ENCODE measurements around the gene ST6GALNAC3.

The ST6GALNAC3 gene

GRCh38 chr1:76298399-76298798 lies 223.9 kb downstream of the ST6GALNAC3 start:
- Histone ChIP-seq H3K36me3 (ENCODE audit: control insufficient read depth in 2 of 2, insufficient read depth in 2 of 2, low read length in 2 of 2) (no peaks in the 10 kb centered on the region), H3K27me3 (ENCODE audit: control insufficient read depth in 2 of 2, insufficient read depth in 2 of 2, low read length in 2 of 2) (no peaks in the 10 kb centered on the region), H3K4me3 (ENCODE audit: low read length in 2 of 2) (no peak overlapping the region), H3K4me1 (ENCODE audit: control insufficient read depth in 2 of 2, insufficient read depth in 2 of 2, low read length in 2 of 2) (no peaks in the 10 kb centered on the region), H3K9me3 (ENCODE audit: control insufficient read depth in 2 of 2, low read length in 2 of 2) (no peaks in the 10 kb centered on the region), H3K27ac (ENCODE audit: low read depth in 2 of 2, low read length in 2 of 2) (no peak overlapping the region), H3K9ac (ENCODE audit: low read depth in 1 of 2, low read length in 2 of 2) (no peak overlapping the region)

- Histone ChIP-seq H3K4me3 (ENCODE audit: low read length in 2 of 2) (no peak overlapping the region), H3K36me3 (ENCODE audit: control insufficient read depth in 2 of 2, insufficient read depth in 2 of 2, low read length in 2 of 2) (no peaks in the 10 kb centered on the region), H3K9ac (ENCODE audit: low read depth in 1 of 2, low read length in 2 of 2) (no peak overlapping the region), H3K4me1 (ENCODE audit: control insufficient read depth in 2 of 2, insufficient read depth in 2 of 2, low read length in 2 of 2) (no peaks in the 10 kb centered on the region), H3K27ac (ENCODE audit: low read depth in 2 of 2, low read length in 2 of 2) (no peak overlapping the region), H3K9me3 (ENCODE audit: control insufficient read depth in 2 of 2, low read length in 2 of 2) (no peaks in the 10 kb centered on the region), H3K27me3 (ENCODE audit: control insufficient read depth in 2 of 2, insufficient read depth in 2 of 2, low read length in 2 of 2) (no peaks in the 10 kb centered on the region)
These were observed 224.5 kb downstream of the ST6GALNAC3 start for GRCh38 chr1:76299036-76299435.

- Histone ChIP-seq H3K36me3 (ENCODE audit: control insufficient read depth in 2 of 2, insufficient read depth in 2 of 2, low read length in 2 of 2) (no peaks in the 10 kb centered on the region), H3K9ac (ENCODE audit: low read depth in 1 of 2, low read length in 2 of 2) (no peak overlapping the region)
These were observed 226.0 kb downstream of the ST6GALNAC3 start for GRCh38 chr1:76300556-76300955.

GRCh38 chr1:76302711-76303339 lies 228.3 kb downstream of the ST6GALNAC3 start:
- Histone ChIP-seq H3K27ac (ENCODE audit: low read depth in 2 of 2, low read length in 2 of 2) (no peak overlapping the region), H3K9ac (ENCODE audit: low read depth in 1 of 2, low read length in 2 of 2) (no peak overlapping the region), H3K36me3 (ENCODE audit: control insufficient read depth in 2 of 2, insufficient read depth in 2 of 2, low read length in 2 of 2) (no peaks in the 10 kb centered on the region), H3K27me3 (ENCODE audit: control insufficient read depth in 2 of 2, insufficient read depth in 2 of 2, low read length in 2 of 2) (no peaks in the 10 kb centered on the region), H3K4me3 (ENCODE audit: low read length in 2 of 2) (no peak overlapping the region), H3K9me3 (ENCODE audit: control insufficient read depth in 2 of 2, low read length in 2 of 2) (no peaks in the 10 kb centered on the region), H3K4me1 (ENCODE audit: control insufficient read depth in 2 of 2, insufficient read depth in 2 of 2, low read length in 2 of 2) (no peaks in the 10 kb centered on the region)

More at GRCh38 chr1:76300556-76300955, 226.0 kb downstream of the ST6GALNAC3 start:
- no peaks in the 10 kb centered on the region for H3K27me3 ChIP-seq (ENCODE audit: control insufficient read depth in 2 of 2, insufficient read depth in 2 of 2, low read length in 2 of 2)
- no peak overlapping the region for H3K4me3 ChIP-seq (ENCODE audit: low read length in 2 of 2)
- no peaks in the 10 kb centered on the region for H3K4me1 ChIP-seq (ENCODE audit: control insufficient read depth in 2 of 2, insufficient read depth in 2 of 2, low read length in 2 of 2)
- no peaks in the 10 kb centered on the region for H3K9me3 ChIP-seq (ENCODE audit: control insufficient read depth in 2 of 2, low read length in 2 of 2)
- H3K27ac ChIP-seq (ENCODE audit: low read depth in 2 of 2, low read length in 2 of 2), result no peak overlapping the region

- Histone ChIP-seq H3K36me3 (ENCODE audit: control insufficient read depth in 2 of 2, insufficient read depth in 2 of 2, low read length in 2 of 2) (no peaks in the 10 kb centered on the region), H3K4me1 (ENCODE audit: control insufficient read depth in 2 of 2, insufficient read depth in 2 of 2, low read length in 2 of 2) (no peaks in the 10 kb centered on the region)
These were observed 228.8 kb downstream of the ST6GALNAC3 start for GRCh38 chr1:76303340-76303717.

GRCh38 chr1:76313304-76313703 lies 238.8 kb downstream of the ST6GALNAC3 start:
- Histone ChIP-seq H3K27me3 (ENCODE audit: control insufficient read depth in 2 of 2, insufficient read depth in 2 of 2, low read length in 2 of 2) (no peaks in the 10 kb centered on the region), H3K36me3 (ENCODE audit: control insufficient read depth in 2 of 2, insufficient read depth in 2 of 2, low read length in 2 of 2) (no peaks in the 10 kb centered on the region), H3K4me3 (ENCODE audit: low read length in 2 of 2) (no peak overlapping the region)

More at GRCh38 chr1:76303340-76303717, 228.8 kb downstream of the ST6GALNAC3 start:
- Histone ChIP-seq H3K27me3 (ENCODE audit: control insufficient read depth in 2 of 2, insufficient read depth in 2 of 2, low read length in 2 of 2) (no peaks in the 10 kb centered on the region), H3K9me3 (ENCODE audit: control insufficient read depth in 2 of 2, low read length in 2 of 2) (no peaks in the 10 kb centered on the region), H3K27ac (ENCODE audit: low read depth in 2 of 2, low read length in 2 of 2) (no peak overlapping the region), H3K9ac (ENCODE audit: low read depth in 1 of 2, low read length in 2 of 2) (no peak overlapping the region), H3K4me3 (ENCODE audit: low read length in 2 of 2) (no peak overlapping the region)

GRCh38 chr1:76314730-76315129 lies 240.2 kb downstream of the ST6GALNAC3 start:
- no peaks in the 10 kb centered on the region for H3K9me3 ChIP-seq (ENCODE audit: control insufficient read depth in 2 of 2, low read length in 2 of 2)
- H3K27me3 ChIP-seq (ENCODE audit: control insufficient read depth in 2 of 2, insufficient read depth in 2 of 2, low read length in 2 of 2), result no peaks in the 10 kb centered on the region
- H3K4me3 ChIP-seq (ENCODE audit: low read length in 2 of 2), result no peak overlapping the region
- H3K27ac ChIP-seq (ENCODE audit: low read depth in 2 of 2, low read length in 2 of 2), result no peak overlapping the region
- H3K9ac ChIP-seq (ENCODE audit: low read depth in 1 of 2, low read length in 2 of 2), result no peak overlapping the region
- H3K36me3 ChIP-seq (ENCODE audit: control insufficient read depth in 2 of 2, insufficient read depth in 2 of 2, low read length in 2 of 2), result no peaks in the 10 kb centered on the region
- H3K4me1 ChIP-seq (ENCODE audit: control insufficient read depth in 2 of 2, insufficient read depth in 2 of 2, low read length in 2 of 2), result no peaks in the 10 kb centered on the region

More at GRCh38 chr1:76313304-76313703, 238.8 kb downstream of the ST6GALNAC3 start:
- H3K4me1 ChIP-seq (ENCODE audit: control insufficient read depth in 2 of 2, insufficient read depth in 2 of 2, low read length in 2 of 2), result no peaks in the 10 kb centered on the region
- no peak overlapping the region for H3K9ac ChIP-seq (ENCODE audit: low read depth in 1 of 2, low read length in 2 of 2)
- H3K9me3 ChIP-seq (ENCODE audit: control insufficient read depth in 2 of 2, low read length in 2 of 2), result no peaks in the 10 kb centered on the region
- no peak overlapping the region for H3K27ac ChIP-seq (ENCODE audit: low read depth in 2 of 2, low read length in 2 of 2)

- no peak overlapping the region for H3K9ac ChIP-seq (ENCODE audit: low read depth in 1 of 2, low read length in 2 of 2)
- no peaks in the 10 kb centered on the region for H3K27me3 ChIP-seq (ENCODE audit: control insufficient read depth in 2 of 2, insufficient read depth in 2 of 2, low read length in 2 of 2)
- H3K4me3 ChIP-seq (ENCODE audit: low read length in 2 of 2), result no peak overlapping the region
- H3K36me3 ChIP-seq (ENCODE audit: control insufficient read depth in 2 of 2, insufficient read depth in 2 of 2, low read length in 2 of 2), result no peaks in the 10 kb centered on the region
- no peaks in the 10 kb centered on the region for H3K9me3 ChIP-seq (ENCODE audit: control insufficient read depth in 2 of 2, low read length in 2 of 2)
- H3K27ac ChIP-seq (ENCODE audit: low read depth in 2 of 2, low read length in 2 of 2), result no peak overlapping the region
- no peaks in the 10 kb centered on the region for H3K4me1 ChIP-seq (ENCODE audit: control insufficient read depth in 2 of 2, insufficient read depth in 2 of 2, low read length in 2 of 2)
These were observed 242.9 kb downstream of the ST6GALNAC3 start for GRCh38 chr1:76317299-76317900.

- H3K9ac ChIP-seq (ENCODE audit: low read depth in 1 of 2, low read length in 2 of 2), result no peak overlapping the region
- no peaks in the 10 kb centered on the region for H3K4me1 ChIP-seq (ENCODE audit: control insufficient read depth in 2 of 2, insufficient read depth in 2 of 2, low read length in 2 of 2)
- H3K27ac ChIP-seq (ENCODE audit: low read depth in 2 of 2, low read length in 2 of 2), result no peak overlapping the region
- H3K4me3 ChIP-seq (ENCODE audit: low read length in 2 of 2), result no peak overlapping the region
- H3K36me3 ChIP-seq (ENCODE audit: control insufficient read depth in 2 of 2, insufficient read depth in 2 of 2, low read length in 2 of 2), result no peaks in the 10 kb centered on the region
- no peaks in the 10 kb centered on the region for H3K9me3 ChIP-seq (ENCODE audit: control insufficient read depth in 2 of 2, low read length in 2 of 2)
- H3K27me3 ChIP-seq (ENCODE audit: control insufficient read depth in 2 of 2, insufficient read depth in 2 of 2, low read length in 2 of 2), result no peaks in the 10 kb centered on the region
These were observed 256.6 kb downstream of the ST6GALNAC3 start for GRCh38 chr1:76330991-76331603.

- no peak overlapping the region for H3K4me3 ChIP-seq (ENCODE audit: low read length in 2 of 2)
- no peaks in the 10 kb centered on the region for H3K9me3 ChIP-seq (ENCODE audit: control insufficient read depth in 2 of 2, low read length in 2 of 2)
- no peaks in the 10 kb centered on the region for H3K4me1 ChIP-seq (ENCODE audit: control insufficient read depth in 2 of 2, insufficient read depth in 2 of 2, low read length in 2 of 2)
- no peaks in the 10 kb centered on the region for H3K27me3 ChIP-seq (ENCODE audit: control insufficient read depth in 2 of 2, insufficient read depth in 2 of 2, low read length in 2 of 2)
- H3K36me3 ChIP-seq (ENCODE audit: control insufficient read depth in 2 of 2, insufficient read depth in 2 of 2, low read length in 2 of 2), result no peaks in the 10 kb centered on the region
- no peak overlapping the region for H3K9ac ChIP-seq (ENCODE audit: low read depth in 1 of 2, low read length in 2 of 2)
- no peak overlapping the region for H3K27ac ChIP-seq (ENCODE audit: low read depth in 2 of 2, low read length in 2 of 2)
These were observed 261.3 kb downstream of the ST6GALNAC3 start for GRCh38 chr1:76335882-76336281.
